ACC112 (cell line): ENCODE measurements around the gene SLC6A11.

Experiments used
- H2AFZ ChIP-seq: fragments of 200-600 bp; sonication (generic); one replicate; pipeline ENCODE4 v1.6.0; 2017; ENCODE audit warnings: antibody characterized with exemption, low read length; ENCODE audit not compliant: unreplicated experiment
- H3K27ac ChIP-seq: fragments of 200-600 bp; sonication (generic); 2 replicates; pipeline ENCODE4 v1.5.1; 2014; ENCODE audit warnings: low read depth, mild to moderate bottlenecking, antibody characterized with exemption, low read length, moderate library complexity
- H3K27me3 ChIP-seq: fragments of 200-600 bp; sonication (generic); 2 replicates; pipeline ENCODE4 v1.6.1; 2014; ENCODE audit warnings: mild to moderate bottlenecking, antibody characterized with exemption, low read length, moderate library complexity, mixed read lengths; ENCODE audit not compliant: insufficient read depth
- H3K36me3 ChIP-seq: fragments of 200-600 bp; sonication (generic); 2 replicates; pipeline ENCODE4 v1.6.1; 2016; ENCODE audit warnings: mild to moderate bottlenecking, antibody characterized with exemption, low read length, moderate library complexity, mixed read lengths; ENCODE audit not compliant: insufficient read depth
- H3K4me1 ChIP-seq: fragments of 200-600 bp; sonication (generic); one replicate; pipeline ENCODE4 v1.6.1; 2016; ENCODE audit warnings: low read length, mixed read lengths; ENCODE audit not compliant: insufficient read depth, unreplicated experiment, control insufficient read depth
- H3K4me3 ChIP-seq: fragments of 200-600 bp; sonication (generic); 2 replicates; pipeline ENCODE4 v1.5.1; 2014; ENCODE audit warnings: mild to moderate bottlenecking, low read depth, low read length
- H3K79me2 ChIP-seq: fragments of 200-600 bp; sonication (generic); one replicate; pipeline ENCODE4 v1.6.0; 2016; ENCODE audit warnings: low read length; ENCODE audit not compliant: control insufficient read depth, unreplicated experiment, insufficient read depth

The SLC6A11 gene

GRCh38 chr3:10816863-10817253 is 830 bp downstream of the SLC6A11 start:
- H3K4me1 ChIP-seq, result no peaks in the 10 kb centered on the region
- H3K4me3 ChIP-seq, result peak overlapping the region; percentile 58
- no peaks in the 10 kb centered on the region for H3K79me2 ChIP-seq
- no peaks in the 10 kb centered on the region for H3K36me3 ChIP-seq
- H3K27me3 ChIP-seq, result peaks cover 82% of the 10 kb centered on the region
- no peak overlapping the region for H2AFZ ChIP-seq
- H3K27ac ChIP-seq, result no peak overlapping the region

- Histone ChIP-seq H3K27me3 (peaks cover 82% of the 10 kb centered on the region), H3K36me3 (no peaks in the 10 kb centered on the region), H3K27ac (no peak overlapping the region), H3K4me1 (no peaks in the 10 kb centered on the region), H2AFZ (no peak overlapping the region), H3K4me3 (no peak overlapping the region), H3K79me2 (no peaks in the 10 kb centered on the region)
These were observed 1.5 kb downstream of the SLC6A11 start for GRCh38 chr3:10817506-10817905.

- Histone ChIP-seq H2AFZ (no peak overlapping the region), H3K4me1 (no peaks in the 10 kb centered on the region), H3K36me3 (no peaks in the 10 kb centered on the region), H3K4me3 (no peak overlapping the region), H3K27me3 (peaks cover 84% of the 10 kb centered on the region), H3K27ac (no peak overlapping the region), H3K79me2 (no peaks in the 10 kb centered on the region)
These were observed 6.0 kb downstream of the SLC6A11 start for GRCh38 chr3:10822055-10822454.

- Histone ChIP-seq H2AFZ (no peak overlapping the region), H3K79me2 (no peaks in the 10 kb centered on the region), H3K4me1 (no peaks in the 10 kb centered on the region), H3K27ac (no peak overlapping the region), H3K4me3 (no peak overlapping the region), H3K36me3 (no peaks in the 10 kb centered on the region), H3K27me3 (peaks cover 84% of the 10 kb centered on the region)
These were observed 6.9 kb downstream of the SLC6A11 start for GRCh38 chr3:10822708-10823515.

- no peaks in the 10 kb centered on the region for H3K36me3 ChIP-seq
- no peaks in the 10 kb centered on the region for H3K79me2 ChIP-seq
- H2AFZ ChIP-seq, result no peak overlapping the region
- peaks cover 80% of the 10 kb centered on the region for H3K27me3 ChIP-seq
- no peaks in the 10 kb centered on the region for H3K4me1 ChIP-seq
- no peak overlapping the region for H3K27ac ChIP-seq
- H3K4me3 ChIP-seq, result no peak overlapping the region
These were observed 7.4 kb downstream of the SLC6A11 start for GRCh38 chr3:10823516-10823818.

GRCh38 chr3:10824468-10824867 is 8.4 kb downstream of the SLC6A11 start:
- Histone ChIP-seq H3K27me3 (peaks cover 77% of the 10 kb centered on the region), H2AFZ (no peak overlapping the region), H3K27ac (no peak overlapping the region), H3K4me3 (no peak overlapping the region), H3K4me1 (no peaks in the 10 kb centered on the region), H3K36me3 (no peaks in the 10 kb centered on the region), H3K79me2 (no peaks in the 10 kb centered on the region)

- peaks cover 84% of the 10 kb centered on the region for H3K27me3 ChIP-seq
- no peak overlapping the region for H2AFZ ChIP-seq
- no peaks in the 10 kb centered on the region for H3K79me2 ChIP-seq
- H3K4me1 ChIP-seq, result no peaks in the 10 kb centered on the region
- no peak overlapping the region for H3K4me3 ChIP-seq
- no peak overlapping the region for H3K27ac ChIP-seq
- H3K36me3 ChIP-seq, result no peaks in the 10 kb centered on the region
These were observed 17.9 kb downstream of the SLC6A11 start for GRCh38 chr3:10833855-10834414.

GRCh38 chr3:10834951-10835350 is 18.9 kb downstream of the SLC6A11 start:
- no peaks in the 10 kb centered on the region for H3K79me2 ChIP-seq
- H3K27ac ChIP-seq, result no peak overlapping the region
- H3K27me3 ChIP-seq, result peaks cover 84% of the 10 kb centered on the region
- H2AFZ ChIP-seq, result no peak overlapping the region
- H3K4me1 ChIP-seq, result no peaks in the 10 kb centered on the region
- H3K4me3 ChIP-seq, result no peak overlapping the region
- H3K36me3 ChIP-seq, result no peaks in the 10 kb centered on the region

GRCh38 chr3:10835406-10835805 is 19.4 kb downstream of the SLC6A11 start:
- H3K36me3 ChIP-seq, result no peaks in the 10 kb centered on the region
- no peak overlapping the region for H3K4me3 ChIP-seq
- H3K27ac ChIP-seq, result no peak overlapping the region
- no peaks in the 10 kb centered on the region for H3K4me1 ChIP-seq
- H3K79me2 ChIP-seq, result no peaks in the 10 kb centered on the region
- peaks cover 84% of the 10 kb centered on the region for H3K27me3 ChIP-seq
- H2AFZ ChIP-seq, result no peak overlapping the region

- Histone ChIP-seq H2AFZ (no peak overlapping the region), H3K4me3 (no peak overlapping the region), H3K36me3 (no peaks in the 10 kb centered on the region), H3K27ac (no peak overlapping the region), H3K79me2 (no peaks in the 10 kb centered on the region), H3K4me1 (no peaks in the 10 kb centered on the region), H3K27me3 (peaks cover 87% of the 10 kb centered on the region)
These were observed 20.6 kb downstream of the SLC6A11 start for GRCh38 chr3:10836676-10837075.

- no peak overlapping the region for H3K4me3 ChIP-seq
- no peaks in the 10 kb centered on the region for H3K4me1 ChIP-seq
These were observed 21.8 kb downstream of the SLC6A11 start for GRCh38 chr3:10837849-10838248.

More at GRCh38 chr3:10837849-10838248, 21.8 kb downstream of the SLC6A11 start:
- Histone ChIP-seq H3K79me2 (no peaks in the 10 kb centered on the region), H3K27me3 (peaks cover 91% of the 10 kb centered on the region), H3K36me3 (no peaks in the 10 kb centered on the region), H2AFZ (no peak overlapping the region), H3K27ac (no peak overlapping the region)
